MCF 10A (cell line): Measurements from ENCODE around the gene CSF3R. TPM values are rescaled to one million over a fixed set of nuclear protein-coding genes. Genes with fewer than 3 reads are reported as not detected.

ENCODE experiments used
- BruUV-seq: library from RNA; stranded (reverse); fragments of 400-500 nt; replicated peaks from 2 replicates; lab custom pipeline; 2021; lab: Mats Ljungman, UMichigan
- CTCF ChIA-PET: fragments of 300-600 bp; sonication (Branson Sonifier 250); formaldehyde crosslinking; extraction: SDS; loops from one replicate; lab custom pipeline; 2021; ENCODE audit warnings: antibody characterized with exemption, inconsistent platforms; lab: Yijun Ruan, JAX
- POLR2A ChIA-PET: fragments of 300-600, 350-650 bp; sonication (Branson Sonifier 250); formaldehyde crosslinking; extraction: SDS; loops from one replicate; lab custom pipeline; 2020; ENCODE audit warnings: antibody characterized with exemption, inconsistent platforms; lab: Yijun Ruan, JAX
- DNase-seq: peaks from one replicate; pipeline ENCODE4 v3.0.0-alpha.2; 2018; ENCODE audit not compliant: unreplicated experiment
- H3K27ac Mint-ChIP-seq: one replicate; pipeline ENCODE4 v1.8.0; 2022; ENCODE audit warnings: mild to moderate bottlenecking, low read depth, mixed read lengths; ENCODE audit not compliant: unreplicated experiment
- H3K27me3 Mint-ChIP-seq: one replicate; pipeline ENCODE4 v1.8.0; 2022; ENCODE audit warnings: mixed read lengths; ENCODE audit not compliant: insufficient read depth, unreplicated experiment
- H3K36me3 Mint-ChIP-seq: one replicate; pipeline ENCODE4 v1.8.0; 2022; ENCODE audit warnings: mild to moderate bottlenecking, moderate library complexity, mixed read lengths; ENCODE audit not compliant: insufficient read depth, unreplicated experiment
- H3K4me1 Mint-ChIP-seq: one replicate; pipeline ENCODE4 v1.8.0; 2022; ENCODE audit warnings: mixed read lengths; ENCODE audit not compliant: insufficient read depth, unreplicated experiment
- H3K4me3 Mint-ChIP-seq: one replicate; pipeline ENCODE4 v1.8.0; 2022; ENCODE audit warnings: mild to moderate bottlenecking, moderate library complexity, mixed read lengths; ENCODE audit not compliant: unreplicated experiment
- H3K9me3 Mint-ChIP-seq: one replicate; pipeline ENCODE4 v1.8.0; 2022; ENCODE audit warnings: mixed read lengths; ENCODE audit not compliant: unreplicated experiment
- CTCF ChIP-seq: fragments of 200-600 bp; IDR thresholded peaks from one replicate; pipeline ENCODE4 v1.8.0; 2022; ENCODE audit warnings: antibody characterized with exemption, mild to moderate bottlenecking; ENCODE audit not compliant: unreplicated experiment
- intact Hi-C: fragments of 100-400 bp; cut with micrococcal nuclease; formaldehyde crosslinking; loops from 2 replicates; pipeline ENCODE4 v1.14.1; 2022
- total RNA-seq: library from RNA; stranded (reverse); gene quantifications from 2 replicates; pipeline ENCODE4 v1.2.3, GENCODE V29; 2022

The CSF3R gene
- total RNA-seq, 1 experiment from 2014 or later, result not detected

DNA sequence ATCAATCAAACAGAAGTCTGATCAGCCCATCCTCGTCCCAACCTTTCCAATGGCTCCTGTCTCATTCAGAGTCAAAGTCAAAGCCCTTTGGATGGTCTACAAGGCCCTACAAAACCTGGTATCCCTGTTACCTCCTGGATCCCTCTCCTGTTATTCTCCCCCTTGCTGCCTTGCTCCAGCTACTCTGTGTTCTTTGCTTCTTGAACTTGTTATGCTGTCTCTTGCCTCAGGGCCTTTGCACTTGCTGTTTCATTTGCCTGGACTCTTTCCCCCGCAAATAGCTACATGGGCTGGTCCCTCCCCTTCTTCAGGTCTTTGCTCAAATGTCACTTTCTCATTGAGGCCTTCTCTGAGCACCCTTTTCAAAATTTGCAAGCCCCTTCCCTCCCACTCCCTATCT, 1.4 kb upstream of the CSF3R start:
- ChIA-PET POLR2A (no interaction called here), CTCF (no interaction called here)
- Mint-ChIP-seq H3K36me3 (no peaks in the 10 kb centered on the region), H3K4me1 (peaks cover 12% of the 10 kb centered on the region), H3K27ac (no peak overlapping the region), H3K4me3 (no peak overlapping the region), H3K27me3 (peaks cover 7% of the 10 kb centered on the region), H3K9me3 (no peaks in the 10 kb centered on the region)
- no TSS peak for BruUV-seq
- no peak for TF ChIP-seq CTCF
- DNase-seq, result no peak
- intact Hi-C loops, result no loop called here

- Mint-ChIP-seq H3K36me3 (no peaks in the 10 kb centered on the region), H3K4me3 (no peak overlapping the region), H3K27ac (no peak overlapping the region), H3K4me1 (peaks cover 9% of the 10 kb centered on the region), H3K9me3 (no peaks in the 10 kb centered on the region), H3K27me3 (peaks cover 8% of the 10 kb centered on the region)
- TF ChIP-seq CTCF, result no peak
- ChIA-PET POLR2A (interaction anchor here (1.7 kb wide), 1 partner anchor 17 kb away, joined by 4 read pairs; no protein-coding TSS in a partner anchor), CTCF (interaction anchor here (0.6 to 1.5 kb wide), 3 partner anchors 10 to 558 kb away, joined by 3 read pairs; no protein-coding TSS in a partner anchor)
- intact Hi-C loops, result no loop called here
- DNase-seq, result no peak
- BruUV-seq, result no TSS peak
These were observed 666 bp downstream of the CSF3R start for GRCh38 chr1:36481771-36482723.

GRCh38 chr1:36481091-36481490, 1.6 kb downstream of the CSF3R start:
- Mint-ChIP-seq H3K27ac (no peak overlapping the region), H3K4me3 (no peak overlapping the region), H3K36me3 (no peaks in the 10 kb centered on the region), H3K9me3 (no peaks in the 10 kb centered on the region), H3K27me3 (peaks cover 8% of the 10 kb centered on the region), H3K4me1 (peaks cover 6% of the 10 kb centered on the region)
- intact Hi-C loops, result no loop called here
- DNase-seq, result no peak
- ChIA-PET POLR2A (interaction anchor here (1.7 kb wide), 1 partner anchor 16 kb away, joined by 4 read pairs; no protein-coding TSS in a partner anchor), CTCF (interaction anchor here (1.5 kb wide), 1 partner anchor 9 kb away, joined by 3 read pairs; no protein-coding TSS in a partner anchor)
- no TSS peak for BruUV-seq
- TF ChIP-seq CTCF, result no peak

DNA sequence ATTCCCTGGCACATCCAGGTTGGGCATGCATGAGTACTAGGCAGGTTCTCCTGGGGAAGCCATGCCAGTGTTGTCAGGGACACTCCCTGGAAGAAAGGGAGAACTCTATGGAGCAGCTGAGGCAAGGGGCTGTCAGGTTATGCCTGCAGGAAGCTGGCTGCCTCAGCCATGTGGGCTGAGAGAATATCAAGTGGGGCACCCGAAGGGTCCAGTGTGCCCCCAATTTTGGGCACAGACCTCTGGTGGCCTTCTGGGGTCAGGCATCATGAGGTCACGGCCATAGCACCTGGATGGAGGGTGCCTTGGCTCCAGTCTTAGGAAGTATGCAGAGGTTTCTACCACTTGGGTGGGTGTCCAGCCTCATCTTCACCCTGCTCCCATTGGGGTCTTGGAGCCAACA, 2.6 kb downstream of the CSF3R start:
- TF ChIP-seq CTCF, result no peak
- Mint-ChIP-seq H3K27me3 (peaks cover 8% of the 10 kb centered on the region), H3K36me3 (no peaks in the 10 kb centered on the region), H3K9me3 (no peaks in the 10 kb centered on the region), H3K27ac (no peak overlapping the region), H3K4me3 (no peak overlapping the region), H3K4me1 (peaks cover 6% of the 10 kb centered on the region)
- CTCF ChIA-PET, result interaction anchor here (1.5 kb wide), 1 partner anchor 8 kb away, joined by 3 read pairs; no protein-coding TSS in a partner anchor
- no peak for DNase-seq
- POLR2A ChIA-PET, result no interaction called here
- intact Hi-C loops, result no loop called here
- BruUV-seq, result no TSS peak
